Forelimb muscle (tissue), 1 donor: ENCODE data around the gene BBS9. TPM values are rescaled to one million over a fixed set of nuclear protein-coding genes. Genes with fewer than 3 reads are reported as not detected.

Source experiments
- DNase-seq: peaks from one replicate; pipeline ENCODE4 v3.0.0-alpha.2; 2013; ENCODE audit warnings: low read depth
- polyA plus RNA-seq: library from polyadenylated mRNA; unstranded; fragments of 120-200 nt; gene quantifications from one replicate; pipeline ENCODE4 v1.2.1, GENCODE V29; 2013; ENCODE audit not compliant: insufficient read length

BBS9 gene
- polyA plus RNA-seq, 1 donor, result 15.9 TPM

DNA sequence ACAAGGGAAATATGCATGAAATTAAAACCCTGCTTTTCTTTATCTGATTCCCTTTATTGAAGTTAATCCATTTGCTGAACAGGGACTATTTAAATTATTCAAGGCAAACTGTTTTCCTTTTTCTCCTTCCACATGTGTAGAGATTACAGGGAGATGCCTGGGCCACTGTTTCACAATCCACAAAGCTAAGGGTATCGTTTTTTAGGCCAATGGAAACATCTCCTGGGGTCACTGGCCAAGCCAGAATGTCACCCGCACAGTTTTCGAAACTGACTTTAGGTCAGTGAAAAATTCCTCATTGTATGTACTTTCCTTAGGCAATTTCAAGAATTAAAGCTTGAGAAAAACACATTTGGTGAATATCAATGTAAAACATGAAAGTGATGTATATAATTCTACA, 516.8 kb downstream of the BBS9 start:
- no peak for DNase-seq

DNA sequence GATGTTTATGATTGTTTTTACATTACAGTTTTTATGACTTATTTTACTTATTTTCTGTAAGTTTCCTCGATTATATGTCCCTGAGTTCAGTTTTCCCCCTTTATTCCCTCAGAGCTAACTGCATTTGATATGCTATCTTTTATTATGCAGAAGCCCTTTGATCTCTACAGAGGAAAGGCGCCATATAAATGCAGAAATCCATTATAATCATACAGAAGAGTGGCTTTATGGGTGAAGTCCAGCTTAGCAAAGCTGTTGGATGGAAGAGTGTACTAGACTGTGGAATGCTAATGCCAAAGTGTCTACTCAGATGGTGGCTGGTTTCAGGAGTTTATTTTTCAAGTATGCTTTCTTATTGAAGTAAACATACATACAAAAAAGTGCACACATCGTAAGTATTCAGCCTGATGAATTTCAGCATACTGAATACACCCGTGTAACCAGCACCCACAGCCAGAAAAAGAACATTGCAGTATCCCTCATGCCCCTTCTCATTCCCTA, 517.6 kb downstream of the BBS9 start:
- no peak for DNase-seq

GRCh38 chr7:33649476-33650441, 520.4 kb downstream of the BBS9 start:
- no peak for DNase-seq

DNA sequence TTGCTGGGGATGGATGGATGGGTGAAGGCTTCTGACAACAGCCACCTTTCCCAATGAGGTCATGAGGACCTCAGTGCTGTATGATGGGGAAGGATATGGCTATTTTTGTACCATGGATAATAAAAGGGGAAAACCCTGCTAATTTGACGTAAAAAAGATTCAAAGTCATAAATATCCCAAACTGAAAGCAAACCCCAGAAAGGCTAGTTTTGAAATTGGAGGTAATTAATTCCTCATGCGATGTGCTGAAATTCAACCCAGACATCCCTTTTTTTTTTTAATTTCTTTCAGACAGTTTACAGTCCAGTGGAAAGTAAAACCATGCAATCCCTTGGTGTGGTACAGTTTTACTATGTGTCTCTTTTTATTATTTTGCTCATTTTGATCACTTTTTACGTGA, 521.5 kb downstream of the BBS9 start:
- DNase-seq, result no peak

DNA sequence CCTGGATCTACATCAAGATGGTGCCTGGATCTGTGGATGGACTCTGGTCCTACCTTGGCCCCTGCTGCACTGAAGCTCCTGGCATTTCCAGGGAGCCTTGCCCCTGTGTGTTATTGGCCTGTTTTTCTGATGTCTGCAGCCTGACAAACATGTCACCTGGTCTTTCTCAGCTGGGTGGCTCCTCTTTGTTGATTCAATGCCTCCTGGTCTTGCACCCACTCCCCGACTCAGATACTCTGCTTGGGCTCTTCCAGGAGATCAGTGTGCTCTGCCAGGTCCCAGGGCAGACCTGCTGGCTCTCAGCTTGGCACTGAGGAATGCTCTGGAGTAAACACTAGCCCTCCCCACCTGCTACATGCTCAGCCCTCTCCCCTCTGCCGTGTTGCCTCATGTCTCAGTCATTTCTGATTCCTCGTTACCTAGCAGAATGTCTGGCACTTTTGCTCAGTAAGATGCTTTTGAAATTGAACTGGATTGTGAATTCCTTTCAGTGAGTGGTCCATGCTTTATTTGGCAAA, 522.7 kb downstream of the BBS9 start:
- DNase-seq, result no peak

- no peak for DNase-seq
Observed at GRCh38 chr7:33654676-33655075, 525.3 kb downstream of the BBS9 start.

Other genes with a start within 250 kb of the BBS9 start
- gene KBTBD2, start 237.8 kb upstream of the BBS9 start, polyA plus RNA-seq, result 35.1 TPM
- 135 TPM for gene FKBP9, start 172.1 kb upstream of the BBS9 start, polyA plus RNA-seq
- gene NT5C3A, start 66.8 kb upstream of the BBS9 start, polyA plus RNA-seq, result 31.7 TPM
- 25.5 TPM for gene RP9, start 20.2 kb upstream of the BBS9 start, polyA plus RNA-seq